ENCODE data around the gene ZDHHC22.

DNA sequence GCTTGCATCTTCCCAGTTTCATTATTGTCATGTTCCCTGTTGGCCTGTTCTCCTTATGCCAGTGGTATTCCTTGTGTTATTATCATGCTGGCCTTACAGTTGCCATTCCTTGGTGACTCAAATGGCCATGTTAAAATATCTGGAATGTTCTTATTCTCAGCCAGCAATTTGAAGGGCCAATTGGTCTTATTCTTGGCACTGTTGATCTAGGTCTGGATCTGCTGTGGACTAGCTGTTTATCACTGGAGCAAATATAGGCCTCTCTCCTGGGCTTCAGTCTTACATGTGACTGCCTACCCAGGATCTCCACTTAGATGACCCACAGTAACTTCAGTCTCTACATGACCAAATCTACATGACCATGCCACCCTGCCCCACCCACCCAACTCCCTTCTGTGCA lies 38.1 kb downstream of the ZDHHC22 start:
- TF ChIP-seq POLR2AphosphoS5 (IDR thresholded peaks at IDR 0.05; ENCODE audit: low read depth, low read length) (no peak), TAF1 (IDR thresholded peaks at IDR 0.05; ENCODE audit: borderline replicate concordance, insufficient read depth, low read length) (no peak), FOXP2 (optimal IDR thresholded peaks at IDR 0.05; ENCODE audit: borderline replicate concordance, extremely low read depth, extremely low read length, insufficient read depth) (no peak), SIN3A (IDR thresholded peaks at IDR 0.05; ENCODE audit: borderline replicate concordance, insufficient read depth, low read length) (no peak)
- TF ChIP-seq, protein P1, sequence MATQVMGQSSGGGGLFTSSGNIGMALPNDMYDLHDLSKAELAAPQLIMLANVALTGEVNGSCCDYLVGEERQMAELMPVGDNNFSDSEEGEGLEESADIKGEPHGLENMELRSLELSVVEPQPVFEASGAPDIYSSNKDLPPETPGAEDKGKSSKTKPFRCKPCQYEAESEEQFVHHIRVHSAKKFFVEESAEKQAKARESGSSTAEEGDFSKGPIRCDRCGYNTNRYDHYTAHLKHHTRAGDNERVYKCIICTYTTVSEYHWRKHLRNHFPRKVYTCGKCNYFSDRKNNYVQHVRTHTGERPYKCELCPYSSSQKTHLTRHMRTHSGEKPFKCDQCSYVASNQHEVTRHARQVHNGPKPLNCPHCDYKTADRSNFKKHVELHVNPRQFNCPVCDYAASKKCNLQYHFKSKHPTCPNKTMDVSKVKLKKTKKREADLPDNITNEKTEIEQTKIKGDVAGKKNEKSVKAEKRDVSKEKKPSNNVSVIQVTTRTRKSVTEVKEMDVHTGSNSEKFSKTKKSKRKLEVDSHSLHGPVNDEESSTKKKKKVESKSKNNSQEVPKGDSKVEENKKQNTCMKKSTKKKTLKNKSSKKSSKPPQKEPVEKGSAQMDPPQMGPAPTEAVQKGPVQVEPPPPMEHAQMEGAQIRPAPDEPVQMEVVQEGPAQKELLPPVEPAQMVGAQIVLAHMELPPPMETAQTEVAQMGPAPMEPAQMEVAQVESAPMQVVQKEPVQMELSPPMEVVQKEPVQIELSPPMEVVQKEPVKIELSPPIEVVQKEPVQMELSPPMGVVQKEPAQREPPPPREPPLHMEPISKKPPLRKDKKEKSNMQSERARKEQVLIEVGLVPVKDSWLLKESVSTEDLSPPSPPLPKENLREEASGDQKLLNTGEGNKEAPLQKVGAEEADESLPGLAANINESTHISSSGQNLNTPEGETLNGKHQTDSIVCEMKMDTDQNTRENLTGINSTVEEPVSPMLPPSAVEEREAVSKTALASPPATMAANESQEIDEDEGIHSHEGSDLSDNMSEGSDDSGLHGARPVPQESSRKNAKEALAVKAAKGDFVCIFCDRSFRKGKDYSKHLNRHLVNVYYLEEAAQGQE (IDR thresholded peaks at IDR 0.05; ENCODE audit: insufficient read depth in 1 of 2, low read depth in 2 of 2, low read length in 2 of 2), result no peak

Data from PFSK-1 (cell line).